Neural progenitor cell (in vitro differentiated cells): Measurements from ENCODE around the gene CD34. TPM values are rescaled to one million over a fixed set of nuclear protein-coding genes. Genes with fewer than 3 reads are reported as not detected.

Experiments
- DNase-seq: peaks from one replicate; pipeline ENCODE4 v3.0.0-alpha.2; 2016; ENCODE audit warnings: low spot score
- H2AFZ ChIP-seq: fragments of 200-600 bp; sonication (generic); replicated peaks from 2 replicates; pipeline ENCODE4 v1.6.1; 2016; ENCODE audit warnings: antibody characterized with exemption
- H3F3A ChIP-seq: fragments of 200-600 bp; sonication (generic); 2 replicates; pipeline ENCODE4 v1.6.1; 2016; ENCODE audit warnings: antibody characterized with exemption, low read depth
- H3K27ac ChIP-seq: fragments of 200-600 bp; sonication (generic); 2 replicates; pipeline ENCODE4 v1.5.1; 2016; ENCODE audit warnings: mild to moderate bottlenecking
- H3K27me3 ChIP-seq: fragments of 200-600 bp; sonication (generic); 2 replicates; pipeline ENCODE4 v1.6.1; 2016; ENCODE audit warnings: mild to moderate bottlenecking, moderate library complexity
- H3K36me3 ChIP-seq: fragments of 200-600 bp; sonication (generic); 2 replicates; pipeline ENCODE4 v1.5.1; 2016
- H3K4me1 ChIP-seq: fragments of 200-600 bp; sonication (generic); 2 replicates; pipeline ENCODE4 v1.6.1; 2016; ENCODE audit warnings: mixed run types
- H3K4me2 ChIP-seq: fragments of 200-600 bp; sonication (generic); 2 replicates; pipeline ENCODE4 v1.6.1; 2016
- H3K4me3 ChIP-seq: fragments of 200-600 bp; sonication (generic); 2 replicates; pipeline ENCODE4 v1.5.1; 2016
- H3K79me2 ChIP-seq: fragments of 200-600 bp; sonication (generic); 2 replicates; pipeline ENCODE4 v1.6.1; 2016; ENCODE audit warnings: low read depth
- H3K9ac ChIP-seq: fragments of 200-600 bp; sonication (generic); 2 replicates; pipeline ENCODE4 v1.6.1; 2016
- H3K9me3 ChIP-seq: fragments of 200-600 bp; sonication (generic); 2 replicates; pipeline ENCODE4 v1.5.1; 2016; ENCODE audit warnings: low read depth
- H4K20me1 ChIP-seq: fragments of 200-600 bp; sonication (generic); 2 replicates; pipeline ENCODE4 v1.6.1; 2016; ENCODE audit warnings: low read depth
- H3K27ac Mint-ChIP-seq: 3 replicates; pipeline ENCODE4 v1.8.0; 2021; ENCODE audit warnings: mixed read lengths
- H3K27me3 Mint-ChIP-seq: 2 replicates; pipeline ENCODE4 v1.8.0; 2022; ENCODE audit warnings: low read depth, mild to moderate bottlenecking, inconsistent platforms, moderate library complexity, mixed read lengths; ENCODE audit not compliant: insufficient read depth
- H3K36me3 Mint-ChIP-seq: 3 replicates; pipeline ENCODE4 v1.8.0; 2021; ENCODE audit warnings: mixed read lengths
- H3K4me1 Mint-ChIP-seq: 3 replicates; pipeline ENCODE4 v1.8.0; 2021; ENCODE audit warnings: mixed read lengths
- H3K4me3 Mint-ChIP-seq: 3 replicates; pipeline ENCODE4 v1.8.0; 2021; ENCODE audit warnings: mild to moderate bottlenecking, moderate library complexity, mixed read lengths
- H3K9me3 Mint-ChIP-seq: 3 replicates; pipeline ENCODE4 v1.8.0; 2020; ENCODE audit warnings: mixed read lengths
- EZH2 ChIP-seq: fragments of 200-600 bp; sonication (generic); IDR thresholded peaks from 2 replicates; pipeline ENCODE4 v1.6.1; 2017; ENCODE audit warnings: antibody characterized with exemption, mild to moderate bottlenecking, moderate library complexity
- EZH2phosphoT487 ChIP-seq: fragments of 200-600 bp; sonication (generic); IDR thresholded peaks from 2 replicates; pipeline ENCODE4 v1.6.1; 2017; ENCODE audit warnings: antibody characterized with exemption
- total RNA-seq: library from RNA; depleted of rRNA; stranded (reverse); fragments of >200 nt; gene quantifications from 2 replicates; pipeline ENCODE4 v1.2.3, GENCODE V29; 2015; ENCODE audit warnings: low replicate concordance
- TF ChIP-seq, protein P1 (sequence below): fragments of 200-600 bp; sonication (generic); IDR thresholded peaks from 2 replicates; pipeline ENCODE4 v1.5.1; 2017; ENCODE audit warnings: antibody characterized with exemption, mild to moderate bottlenecking

The CD34 gene
- total RNA-seq, 1 donor from 2014 or later: 0.43 TPM

DNA sequence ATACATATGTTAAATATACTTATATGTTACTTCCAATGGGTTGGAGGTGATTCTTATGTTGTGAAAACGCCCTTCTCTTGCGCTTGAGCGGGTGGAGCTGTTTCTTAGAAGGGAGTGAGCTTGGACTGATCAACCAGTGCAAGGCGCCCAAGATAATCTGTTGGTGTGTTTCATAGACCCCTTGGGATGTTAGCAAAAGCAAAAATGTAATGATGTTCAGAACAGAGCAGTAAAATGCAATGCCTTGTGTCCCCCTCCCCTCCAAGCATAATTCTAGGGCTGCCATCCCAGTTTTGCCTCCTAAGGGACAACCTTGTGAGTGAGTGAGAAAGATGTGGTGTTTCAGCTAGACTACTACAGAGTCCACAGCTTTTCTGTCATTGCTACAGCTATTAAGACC lies 6.2 kb upstream of the CD34 start:
- no peaks in the 10 kb centered on the region for H3K36me3 Mint-ChIP-seq
- H3K27me3 Mint-ChIP-seq: peaks cover 11% of the 10 kb centered on the region
- H3K27ac Mint-ChIP-seq: no peak overlapping the region

GRCh38 chr1:207913951-207914350 lies 3.0 kb upstream of the CD34 start:
- Histone ChIP-seq H3K79me2 (no peaks in the 10 kb centered on the region), H3K27me3 (peaks cover 55% of the 10 kb centered on the region), H3K4me3 (no peak overlapping the region), H3K4me2 (no peak overlapping the region), H3K9me3 (no peaks in the 10 kb centered on the region), H4K20me1 (no peaks in the 10 kb centered on the region), H3F3A (peaks cover 14% of the 10 kb centered on the region), H3K36me3 (no peaks in the 10 kb centered on the region), H3K4me1 (peaks cover 16% of the 10 kb centered on the region), H3K9ac (no peak overlapping the region), H2AFZ (no peak overlapping the region), H3K27ac (no peak overlapping the region)
- TF ChIP-seq EZH2phosphoT487 (no peak), EZH2 (no peak)
- TF ChIP-seq, protein P1, sequence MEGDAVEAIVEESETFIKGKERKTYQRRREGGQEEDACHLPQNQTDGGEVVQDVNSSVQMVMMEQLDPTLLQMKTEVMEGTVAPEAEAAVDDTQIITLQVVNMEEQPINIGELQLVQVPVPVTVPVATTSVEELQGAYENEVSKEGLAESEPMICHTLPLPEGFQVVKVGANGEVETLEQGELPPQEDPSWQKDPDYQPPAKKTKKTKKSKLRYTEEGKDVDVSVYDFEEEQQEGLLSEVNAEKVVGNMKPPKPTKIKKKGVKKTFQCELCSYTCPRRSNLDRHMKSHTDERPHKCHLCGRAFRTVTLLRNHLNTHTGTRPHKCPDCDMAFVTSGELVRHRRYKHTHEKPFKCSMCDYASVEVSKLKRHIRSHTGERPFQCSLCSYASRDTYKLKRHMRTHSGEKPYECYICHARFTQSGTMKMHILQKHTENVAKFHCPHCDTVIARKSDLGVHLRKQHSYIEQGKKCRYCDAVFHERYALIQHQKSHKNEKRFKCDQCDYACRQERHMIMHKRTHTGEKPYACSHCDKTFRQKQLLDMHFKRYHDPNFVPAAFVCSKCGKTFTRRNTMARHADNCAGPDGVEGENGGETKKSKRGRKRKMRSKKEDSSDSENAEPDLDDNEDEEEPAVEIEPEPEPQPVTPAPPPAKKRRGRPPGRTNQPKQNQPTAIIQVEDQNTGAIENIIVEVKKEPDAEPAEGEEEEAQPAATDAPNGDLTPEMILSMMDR: no peak
- Mint-ChIP-seq H3K9me3 (peaks cover 2% of the 10 kb centered on the region), H3K4me3 (no peak overlapping the region), H3K27me3 (peaks cover 27% of the 10 kb centered on the region), H3K36me3 (no peaks in the 10 kb centered on the region), H3K27ac (no peak overlapping the region), H3K4me1 (peaks cover 22% of the 10 kb centered on the region)
- no peak for DNase-seq

More for the DNA sequence above, 6.2 kb upstream of the CD34 start:
- Histone ChIP-seq H3K4me1 (peaks cover 22% of the 10 kb centered on the region), H3K79me2 (no peaks in the 10 kb centered on the region), H3K4me2 (no peak overlapping the region), H4K20me1 (no peaks in the 10 kb centered on the region), H3K27me3 (peaks cover 24% of the 10 kb centered on the region), H3K4me3 (no peak overlapping the region), H2AFZ (no peak overlapping the region), H3F3A (peaks cover 14% of the 10 kb centered on the region), H3K9ac (no peak overlapping the region), H3K36me3 (no peaks in the 10 kb centered on the region), H3K9me3 (no peaks in the 10 kb centered on the region), H3K27ac (no peak overlapping the region)
- no peak for TF ChIP-seq EZH2
- TF ChIP-seq EZH2phosphoT487: no peak
- TF ChIP-seq, protein P1: no peak
- no peak overlapping the region for H3K4me3 Mint-ChIP-seq
- no peaks in the 10 kb centered on the region for H3K9me3 Mint-ChIP-seq
- DNase-seq: no peak
- peaks cover 15% of the 10 kb centered on the region for H3K4me1 Mint-ChIP-seq

DNA sequence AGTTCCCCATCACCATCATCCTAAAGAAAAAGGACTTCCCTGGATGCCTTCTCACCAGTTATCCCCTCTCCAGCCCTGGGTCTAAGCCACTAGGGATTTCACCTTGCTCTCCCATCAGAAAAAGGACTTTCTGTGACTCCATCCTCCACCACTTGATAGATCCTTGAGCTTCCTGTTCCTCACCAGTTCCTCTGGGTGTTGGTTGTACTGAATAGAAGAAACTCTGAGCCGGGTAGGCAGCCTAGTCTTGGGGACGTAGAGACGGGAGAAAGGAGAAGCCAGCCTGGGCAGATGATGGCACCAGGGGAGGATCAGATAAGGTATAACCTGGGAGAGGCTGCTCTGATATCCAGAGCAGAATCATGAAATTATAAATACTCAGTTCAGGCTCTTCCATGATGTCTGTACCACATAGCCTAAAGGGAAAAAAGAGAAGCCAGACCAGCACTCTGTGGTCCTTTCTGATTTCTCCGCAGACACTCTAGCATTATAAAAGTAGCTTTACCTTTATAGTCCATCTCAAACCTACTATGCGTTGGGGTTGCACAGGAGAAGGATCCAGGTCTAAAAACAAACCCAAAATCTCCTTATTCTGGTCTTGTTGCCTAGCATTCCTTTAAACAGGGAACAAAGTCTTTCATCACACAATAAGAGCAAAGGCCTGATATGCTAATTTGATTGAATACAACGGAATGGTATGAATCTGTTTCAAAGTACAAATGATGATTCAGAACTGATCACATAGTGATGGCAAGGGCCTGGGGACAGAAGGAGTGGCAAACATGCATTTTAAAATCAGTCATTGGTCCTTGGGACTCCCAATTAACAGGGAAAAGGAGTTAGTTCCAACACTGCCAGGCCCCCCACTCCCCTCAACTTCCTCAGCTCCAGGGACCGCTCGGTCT lies 1.2 kb upstream of the CD34 start:
- H2AFZ ChIP-seq: no peak overlapping the region
- Mint-ChIP-seq H3K9me3 (peaks cover 2% of the 10 kb centered on the region), H3K27me3 (peaks cover 29% of the 10 kb centered on the region), H3K4me3 (peak overlapping the region; percentile 73), H3K36me3 (no peaks in the 10 kb centered on the region), H3K27ac (no peak overlapping the region), H3K4me1 (peaks cover 13% of the 10 kb centered on the region)
- no peaks in the 10 kb centered on the region for H4K20me1 ChIP-seq
- H3K27me3 ChIP-seq: peaks cover 59% of the 10 kb centered on the region
- no peaks in the 10 kb centered on the region for H3K9me3 ChIP-seq
- no peaks in the 10 kb centered on the region for H3F3A ChIP-seq
- no peaks in the 10 kb centered on the region for H3K36me3 ChIP-seq
- no peaks in the 10 kb centered on the region for H3K79me2 ChIP-seq
- H3K4me2 ChIP-seq: no peak overlapping the region
- peaks cover 12% of the 10 kb centered on the region for H3K4me1 ChIP-seq
- H3K27ac ChIP-seq: no peak overlapping the region
- TF ChIP-seq EZH2 (no peak), EZH2phosphoT487 (no peak)
- TF ChIP-seq, protein P1: no peak
- no peak overlapping the region for H3K9ac ChIP-seq
- DNase-seq: no peak
- H3K4me3 ChIP-seq: no peak overlapping the region
